ENCODE data around the gene CLDN4. TPM values are rescaled to one million over a fixed set of nuclear protein-coding genes. Genes with fewer than 3 reads are reported as not detected.

Gene CLDN4
- total and polyA plus RNA-seq, 2 experiments from 2014 or later, result 11.6 to 19.4 TPM

- H3K4me1 Mint-ChIP-seq, result peaks cover 18% of the 10 kb centered on the region
- no peaks in the 10 kb centered on the region for H4K20me1 ChIP-seq (replicated peaks; ENCODE audit: insufficient read depth)
- no peaks in the 10 kb centered on the region for H3F3A ChIP-seq (replicated peaks; ENCODE audit: low read depth)
- TF ChIP-seq EZH2phosphoT487 (IDR thresholded peaks at IDR 0.05; ENCODE audit: unreplicated experiment), result no peak
- TF ChIP-seq CTCF (conservative IDR thresholded peaks at IDR 0.05; ENCODE audit: low read depth in 2 of 2), result no peak
- TF ChIP-seq REST (IDR thresholded peaks at IDR 0.05; ENCODE audit: unreplicated experiment), result no peak
- H3K27me3 Mint-ChIP-seq (ENCODE audit: insufficient read depth, low read depth, poor library complexity), result peaks cover 12% of the 10 kb centered on the region
- H3K27me3 ChIP-seq (ENCODE audit: insufficient read depth), result no peaks in the 10 kb centered on the region
- no peak overlapping the region for H3K4me3 ChIP-seq
- H3K79me2 ChIP-seq (replicated peaks; ENCODE audit: insufficient read depth), result no peaks in the 10 kb centered on the region
- H3K36me3 ChIP-seq (ENCODE audit: insufficient read depth), result no peaks in the 10 kb centered on the region
- DNase-seq (ENCODE audit: low spot score) (peak; percentile 56), ATAC-seq (peak; percentile 69)
- peak overlapping the region; percentile 11; the same call in 1 of the 3 replicates for H3K4me3 Mint-ChIP-seq
- peaks cover 20% of the 10 kb centered on the region for H3K4me1 ChIP-seq (ENCODE audit: insufficient read depth)
- no peak overlapping the region for H3K27ac Mint-ChIP-seq
- peak overlapping the region; percentile 84 for H2AFZ ChIP-seq
- no peaks in the 10 kb centered on the region for H3K36me3 Mint-ChIP-seq (ENCODE audit: low read depth)
- H3K4me2 ChIP-seq, result peak overlapping the region; percentile 51; the same call in 1 of the 2 replicates
- no peak overlapping the region for H3K27ac ChIP-seq (ENCODE audit: low read depth)
- no peaks in the 10 kb centered on the region for H3K9me2 ChIP-seq (ENCODE audit: insufficient read depth)
- no peaks in the 10 kb centered on the region for H3K9me3 Mint-ChIP-seq
These were observed 39.3 kb downstream of the CLDN4 start for GRCh38 chr7:73870041-73870492.

GRCh38 chr7:73871163-73872011 is 40.6 kb downstream of the CLDN4 start:
- no peaks in the 10 kb centered on the region for H4K20me1 ChIP-seq (replicated peaks; ENCODE audit: insufficient read depth)
- peak; percentile 11; the same call in 1 of the 3 replicates for ATAC-seq
- Mint-ChIP-seq H3K4me1 (peaks cover 18% of the 10 kb centered on the region), H3K27me3 (ENCODE audit: insufficient read depth, low read depth, poor library complexity) (peaks cover 8% of the 10 kb centered on the region), H3K27ac (no peak overlapping the region), H3K9me3 (no peaks in the 10 kb centered on the region), H3K36me3 (ENCODE audit: low read depth) (no peaks in the 10 kb centered on the region), H3K4me3 (no peak overlapping the region)
- no peak for DNase-seq (ENCODE audit: low spot score)
- H3F3A ChIP-seq (replicated peaks; ENCODE audit: low read depth), result no peaks in the 10 kb centered on the region
- H3K4me2 ChIP-seq, result no peak overlapping the region
- no peaks in the 10 kb centered on the region for H3K36me3 ChIP-seq (ENCODE audit: insufficient read depth)
- no peak overlapping the region for H3K4me3 ChIP-seq
- H3K79me2 ChIP-seq (replicated peaks; ENCODE audit: insufficient read depth), result no peaks in the 10 kb centered on the region
- TF ChIP-seq CTCF (conservative IDR thresholded peaks at IDR 0.05; ENCODE audit: low read depth in 2 of 2) (no peak), POLR2AphosphoS5 (IDR thresholded peaks at IDR 0.05; ENCODE audit: low read depth) (no peak)
- no peaks in the 10 kb centered on the region for H3K27me3 ChIP-seq (ENCODE audit: insufficient read depth)
- peaks cover 20% of the 10 kb centered on the region for H3K4me1 ChIP-seq (ENCODE audit: insufficient read depth)
- H3K9me2 ChIP-seq (ENCODE audit: insufficient read depth), result no peaks in the 10 kb centered on the region
- peak overlapping the region; percentile 38; the same call in 1 of the 2 replicates for H2AFZ ChIP-seq
- no peak overlapping the region for H3K27ac ChIP-seq (ENCODE audit: low read depth)
